ENCODE measurements around the gene MBD2.

GRCh38 chr18:54169431-54170403 is 54.8 kb downstream of the MBD2 start:
- TF ChIP-seq EZH2 (IDR thresholded peaks at IDR 0.05; ENCODE audit: low read length) = no peak
- TF ChIP-seq, protein P1, sequence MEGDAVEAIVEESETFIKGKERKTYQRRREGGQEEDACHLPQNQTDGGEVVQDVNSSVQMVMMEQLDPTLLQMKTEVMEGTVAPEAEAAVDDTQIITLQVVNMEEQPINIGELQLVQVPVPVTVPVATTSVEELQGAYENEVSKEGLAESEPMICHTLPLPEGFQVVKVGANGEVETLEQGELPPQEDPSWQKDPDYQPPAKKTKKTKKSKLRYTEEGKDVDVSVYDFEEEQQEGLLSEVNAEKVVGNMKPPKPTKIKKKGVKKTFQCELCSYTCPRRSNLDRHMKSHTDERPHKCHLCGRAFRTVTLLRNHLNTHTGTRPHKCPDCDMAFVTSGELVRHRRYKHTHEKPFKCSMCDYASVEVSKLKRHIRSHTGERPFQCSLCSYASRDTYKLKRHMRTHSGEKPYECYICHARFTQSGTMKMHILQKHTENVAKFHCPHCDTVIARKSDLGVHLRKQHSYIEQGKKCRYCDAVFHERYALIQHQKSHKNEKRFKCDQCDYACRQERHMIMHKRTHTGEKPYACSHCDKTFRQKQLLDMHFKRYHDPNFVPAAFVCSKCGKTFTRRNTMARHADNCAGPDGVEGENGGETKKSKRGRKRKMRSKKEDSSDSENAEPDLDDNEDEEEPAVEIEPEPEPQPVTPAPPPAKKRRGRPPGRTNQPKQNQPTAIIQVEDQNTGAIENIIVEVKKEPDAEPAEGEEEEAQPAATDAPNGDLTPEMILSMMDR (optimal IDR thresholded peaks at IDR 0.05 in 1 of 3, IDR thresholded peaks at IDR 0.05 in 1 of 3, conservative IDR thresholded peaks at IDR 0.05 in 1 of 3; ENCODE audit: extremely low read depth in 1 of 3, insufficient read depth in 2 of 3, low read length in 3 of 3) = no peak

Data from keratinocyte (primary cell).